MCF 10A (cell line): ENCODE data around the gene CUEDC1. TPM values are rescaled to one million over a fixed set of nuclear protein-coding genes. Genes with fewer than 3 reads are reported as not detected.

Source experiments
- BruUV-seq: library from RNA; stranded (reverse); fragments of 400-500 nt; replicated peaks from 2 replicates; lab custom pipeline; 2021; lab: Mats Ljungman, UMichigan
- CTCF ChIA-PET: fragments of 300-600 bp; sonication (Branson Sonifier 250); formaldehyde crosslinking; extraction: SDS; loops from one replicate; lab custom pipeline; 2021; ENCODE audit warnings: antibody characterized with exemption, inconsistent platforms; lab: Yijun Ruan, JAX
- POLR2A ChIA-PET: fragments of 300-600, 350-650 bp; sonication (Branson Sonifier 250); formaldehyde crosslinking; extraction: SDS; loops from one replicate; lab custom pipeline; 2020; ENCODE audit warnings: antibody characterized with exemption, inconsistent platforms; lab: Yijun Ruan, JAX
- DNase-seq: peaks from one replicate; pipeline ENCODE4 v3.0.0-alpha.2; 2018; ENCODE audit not compliant: unreplicated experiment
- H3K27ac Mint-ChIP-seq: one replicate; pipeline ENCODE4 v1.8.0; 2022; ENCODE audit warnings: mild to moderate bottlenecking, low read depth, mixed read lengths; ENCODE audit not compliant: unreplicated experiment
- H3K27me3 Mint-ChIP-seq: one replicate; pipeline ENCODE4 v1.8.0; 2022; ENCODE audit warnings: mixed read lengths; ENCODE audit not compliant: insufficient read depth, unreplicated experiment
- H3K36me3 Mint-ChIP-seq: one replicate; pipeline ENCODE4 v1.8.0; 2022; ENCODE audit warnings: mild to moderate bottlenecking, moderate library complexity, mixed read lengths; ENCODE audit not compliant: insufficient read depth, unreplicated experiment
- H3K4me1 Mint-ChIP-seq: one replicate; pipeline ENCODE4 v1.8.0; 2022; ENCODE audit warnings: mixed read lengths; ENCODE audit not compliant: insufficient read depth, unreplicated experiment
- H3K4me3 Mint-ChIP-seq: one replicate; pipeline ENCODE4 v1.8.0; 2022; ENCODE audit warnings: mild to moderate bottlenecking, moderate library complexity, mixed read lengths; ENCODE audit not compliant: unreplicated experiment
- H3K9me3 Mint-ChIP-seq: one replicate; pipeline ENCODE4 v1.8.0; 2022; ENCODE audit warnings: mixed read lengths; ENCODE audit not compliant: unreplicated experiment
- intact Hi-C: fragments of 100-400 bp; cut with micrococcal nuclease; formaldehyde crosslinking; loops from 2 replicates; pipeline ENCODE4 v1.14.1; 2022
- total RNA-seq: library from RNA; stranded (reverse); gene quantifications from 2 replicates; pipeline ENCODE4 v1.2.3, GENCODE V29; 2022
- TF ChIP-seq, protein P1 (sequence below): fragments of 200-600 bp; IDR thresholded peaks from one replicate; pipeline ENCODE4 v1.8.0; 2022; ENCODE audit warnings: antibody characterized with exemption, mild to moderate bottlenecking; ENCODE audit not compliant: unreplicated experiment

The CUEDC1 gene
- total RNA-seq, 1 experiment from 2014 or later = 15.6 TPM

DNA sequence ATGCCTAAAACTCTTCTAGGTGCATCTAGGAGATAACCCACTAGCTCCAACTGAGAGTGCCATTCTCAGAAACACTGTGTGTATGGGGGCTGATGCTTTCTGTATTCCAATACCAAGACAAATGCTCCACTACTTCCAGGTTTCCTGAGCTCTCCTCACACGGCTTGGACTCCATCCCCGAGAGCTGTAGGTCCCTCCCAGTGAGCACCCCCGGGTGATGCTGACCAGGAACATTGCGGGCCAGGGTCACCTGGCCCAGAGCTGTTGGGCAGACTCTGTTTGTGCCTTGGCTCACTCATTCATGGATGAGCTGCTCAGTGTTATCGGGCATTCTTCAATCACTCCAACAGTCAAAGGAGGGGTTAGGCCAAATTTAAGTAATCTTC lies 7.0 kb downstream of the CUEDC1 start:
- Mint-ChIP-seq H3K9me3 (no peaks in the 10 kb centered on the region), H3K4me1 (peaks cover 49% of the 10 kb centered on the region), H3K36me3 (no peaks in the 10 kb centered on the region), H3K27ac (peak overlapping the region; percentile 83), H3K27me3 (no peaks in the 10 kb centered on the region), H3K4me3 (peak overlapping the region; percentile 68)
- CTCF ChIA-PET = interaction anchor here (0.8 to 7.0 kb wide), 21 partner anchors 10 to 98 kb away, joined by 3 to 73 read pairs (median 7); partner anchors contain the start of genes MRPS23 and SRSF1
- no peak for DNase-seq
- BruUV-seq = no TSS peak
- POLR2A ChIA-PET = interaction anchor here (0.5 to 10.2 kb wide), 17 partner anchors 37 to 100 kb away, joined by 3 to 102 read pairs (median 6); partner anchors contain the start of genes MRPS23 and SRSF1
- intact Hi-C loops = loop anchor here (2.0 kb wide), 4 partner anchors 39 to 73 kb away; no protein-coding TSS in a partner anchor
- TF ChIP-seq, protein P1, sequence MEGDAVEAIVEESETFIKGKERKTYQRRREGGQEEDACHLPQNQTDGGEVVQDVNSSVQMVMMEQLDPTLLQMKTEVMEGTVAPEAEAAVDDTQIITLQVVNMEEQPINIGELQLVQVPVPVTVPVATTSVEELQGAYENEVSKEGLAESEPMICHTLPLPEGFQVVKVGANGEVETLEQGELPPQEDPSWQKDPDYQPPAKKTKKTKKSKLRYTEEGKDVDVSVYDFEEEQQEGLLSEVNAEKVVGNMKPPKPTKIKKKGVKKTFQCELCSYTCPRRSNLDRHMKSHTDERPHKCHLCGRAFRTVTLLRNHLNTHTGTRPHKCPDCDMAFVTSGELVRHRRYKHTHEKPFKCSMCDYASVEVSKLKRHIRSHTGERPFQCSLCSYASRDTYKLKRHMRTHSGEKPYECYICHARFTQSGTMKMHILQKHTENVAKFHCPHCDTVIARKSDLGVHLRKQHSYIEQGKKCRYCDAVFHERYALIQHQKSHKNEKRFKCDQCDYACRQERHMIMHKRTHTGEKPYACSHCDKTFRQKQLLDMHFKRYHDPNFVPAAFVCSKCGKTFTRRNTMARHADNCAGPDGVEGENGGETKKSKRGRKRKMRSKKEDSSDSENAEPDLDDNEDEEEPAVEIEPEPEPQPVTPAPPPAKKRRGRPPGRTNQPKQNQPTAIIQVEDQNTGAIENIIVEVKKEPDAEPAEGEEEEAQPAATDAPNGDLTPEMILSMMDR = no peak

DNA sequence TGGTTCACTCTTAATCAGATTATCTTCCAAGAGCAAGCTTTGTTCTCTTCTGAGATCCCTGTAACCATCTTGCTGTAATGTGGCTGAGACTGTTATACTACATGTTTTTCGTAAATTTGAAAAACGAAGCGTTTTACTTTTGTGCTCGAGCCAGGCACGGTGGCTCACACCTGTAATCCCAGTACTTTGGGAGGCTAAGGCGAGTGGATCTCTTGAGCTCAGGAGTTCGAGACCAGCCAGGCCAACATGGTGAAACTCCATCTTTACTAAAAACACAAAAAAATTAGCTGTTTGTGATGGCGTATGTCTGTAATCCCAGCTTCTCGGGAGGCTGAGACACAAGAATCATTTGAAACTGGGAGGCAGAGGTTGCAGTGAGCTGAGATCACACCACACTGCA lies 7.8 kb downstream of the CUEDC1 start:
- BruUV-seq = no TSS peak
- Mint-ChIP-seq H3K27me3 (no peaks in the 10 kb centered on the region), H3K36me3 (no peaks in the 10 kb centered on the region), H3K9me3 (no peaks in the 10 kb centered on the region), H3K4me3 (peak overlapping the region; percentile 68), H3K27ac (peak overlapping the region; percentile 49), H3K4me1 (peaks cover 46% of the 10 kb centered on the region)
- intact Hi-C loops = no loop called here
- TF ChIP-seq, protein P1 = no peak
- DNase-seq = no peak
- POLR2A ChIA-PET = interaction anchor here (0.8 to 10.2 kb wide), 19 partner anchors 10 to 98 kb away, joined by 3 to 102 read pairs (median 6); partner anchors contain the start of genes MRPS23 and SRSF1
- CTCF ChIA-PET = interaction anchor here (0.6 to 7.0 kb wide), 27 partner anchors 9 to 167 kb away, joined by 3 to 73 read pairs (median 6); partner anchors contain the start of genes CUEDC1, MRPS23 and SRSF1

DNA sequence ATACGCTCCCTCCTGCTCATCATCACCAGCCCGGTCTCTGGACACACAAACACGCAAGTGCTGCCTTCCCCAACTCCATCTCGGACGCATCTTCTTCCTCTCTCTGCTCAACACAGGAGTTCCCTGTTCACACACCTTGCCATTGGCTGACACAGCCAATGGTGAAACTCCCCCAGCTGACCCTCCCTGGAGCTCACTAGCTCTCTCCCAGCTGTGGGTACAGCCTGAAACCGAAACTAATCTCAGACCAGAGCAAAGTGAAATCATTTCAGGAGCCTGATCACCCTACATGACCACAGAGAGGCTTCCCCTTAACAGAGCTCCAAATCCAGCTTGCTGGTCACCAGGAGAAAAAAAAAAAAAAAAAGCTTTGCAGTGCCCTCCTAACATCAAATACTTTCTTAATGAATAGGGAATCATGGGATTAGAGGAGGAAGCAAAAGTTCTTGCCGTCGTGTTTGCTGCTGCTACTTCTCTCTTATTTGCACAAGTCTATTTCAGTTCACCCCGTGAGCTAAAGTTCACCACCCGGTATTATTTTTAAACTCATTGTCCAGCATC lies 8.3 kb downstream of the CUEDC1 start:
- peak overlapping the region; percentile 68 for H3K4me3 Mint-ChIP-seq
- ChIA-PET POLR2A (interaction anchor here (1.0 to 10.2 kb wide), 19 partner anchors 9 to 97 kb away, joined by 3 to 102 read pairs (median 6); partner anchors contain the start of genes MRPS23 and SRSF1), CTCF (interaction anchor here (0.5 to 7.0 kb wide), 31 partner anchors 9 to 168 kb away, joined by 3 to 73 read pairs (median 6); partner anchors contain the start of genes CUEDC1, MRPS23 and SRSF1)
- peaks cover 46% of the 10 kb centered on the region for H3K4me1 Mint-ChIP-seq
- BruUV-seq = no TSS peak
- H3K9me3 Mint-ChIP-seq = no peaks in the 10 kb centered on the region
- no peaks in the 10 kb centered on the region for H3K27me3 Mint-ChIP-seq
- no peaks in the 10 kb centered on the region for H3K36me3 Mint-ChIP-seq
- TF ChIP-seq, protein P1 = no peak
- H3K27ac Mint-ChIP-seq = peak overlapping the region; percentile 49
- DNase-seq = peak; percentile 56
- intact Hi-C loops = no loop called here

DNA sequence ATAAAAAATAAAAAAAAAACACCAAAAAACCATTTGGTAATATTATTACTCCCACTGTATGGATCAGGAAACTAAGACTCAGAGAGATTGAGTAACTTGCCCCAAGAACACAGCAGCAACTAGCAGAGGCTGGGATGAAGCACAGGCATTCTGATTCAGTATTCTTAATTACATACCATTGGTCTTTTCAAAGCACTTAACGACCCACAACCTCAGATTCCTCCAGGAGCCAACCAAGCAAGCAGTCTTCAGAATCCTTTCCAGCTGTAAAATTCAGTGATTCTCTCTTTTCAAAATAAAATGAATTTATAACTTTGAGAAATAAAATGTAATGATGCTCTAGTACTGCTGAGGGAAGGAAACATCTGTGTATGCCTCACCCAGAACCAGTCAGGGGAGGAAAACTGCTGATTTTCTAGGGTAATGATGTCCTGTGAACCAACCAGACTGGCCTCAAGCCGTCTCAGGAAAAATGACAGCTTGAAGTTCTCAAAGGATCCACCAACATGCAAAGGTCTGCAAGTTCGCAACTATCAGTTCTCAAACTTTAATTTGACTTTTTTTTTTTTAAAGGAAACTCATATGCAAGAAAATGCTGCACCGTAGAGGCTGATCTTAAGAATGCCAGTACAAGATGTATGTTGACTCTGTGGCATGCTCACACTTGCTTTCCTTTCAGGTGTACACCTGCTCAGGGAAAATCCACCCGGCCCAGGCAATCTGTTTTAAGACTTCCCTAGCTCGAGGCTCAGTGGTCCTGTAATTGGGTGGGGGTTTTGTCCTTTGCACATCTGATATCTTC lies 9.0 kb downstream of the CUEDC1 start:
- Mint-ChIP-seq H3K9me3 (no peaks in the 10 kb centered on the region), H3K27me3 (no peaks in the 10 kb centered on the region), H3K27ac (peak overlapping the region; percentile 49), H3K4me3 (peak overlapping the region; percentile 68), H3K4me1 (peaks cover 46% of the 10 kb centered on the region), H3K36me3 (no peaks in the 10 kb centered on the region)
- no TSS peak for BruUV-seq
- peak; percentile 42 for DNase-seq
- ChIA-PET POLR2A (interaction anchor here (0.6 to 10.2 kb wide), 19 partner anchors 9 to 96 kb away, joined by 3 to 102 read pairs (median 6); partner anchors contain the start of gene MRPS23), CTCF (interaction anchor here (0.5 to 7.0 kb wide), 27 partner anchors 10 to 1136 kb away, joined by 3 to 73 read pairs (median 5); partner anchors contain the start of genes CUEDC1 and MRPS23)
- intact Hi-C loops = no loop called here
- TF ChIP-seq, protein P1 = no peak
